ENCODE data around the gene SLC2A9.

GRCh38 chr4:9946170-9946569 is 75.1 kb downstream of the SLC2A9 start:
- TF ChIP-seq, protein P1, sequence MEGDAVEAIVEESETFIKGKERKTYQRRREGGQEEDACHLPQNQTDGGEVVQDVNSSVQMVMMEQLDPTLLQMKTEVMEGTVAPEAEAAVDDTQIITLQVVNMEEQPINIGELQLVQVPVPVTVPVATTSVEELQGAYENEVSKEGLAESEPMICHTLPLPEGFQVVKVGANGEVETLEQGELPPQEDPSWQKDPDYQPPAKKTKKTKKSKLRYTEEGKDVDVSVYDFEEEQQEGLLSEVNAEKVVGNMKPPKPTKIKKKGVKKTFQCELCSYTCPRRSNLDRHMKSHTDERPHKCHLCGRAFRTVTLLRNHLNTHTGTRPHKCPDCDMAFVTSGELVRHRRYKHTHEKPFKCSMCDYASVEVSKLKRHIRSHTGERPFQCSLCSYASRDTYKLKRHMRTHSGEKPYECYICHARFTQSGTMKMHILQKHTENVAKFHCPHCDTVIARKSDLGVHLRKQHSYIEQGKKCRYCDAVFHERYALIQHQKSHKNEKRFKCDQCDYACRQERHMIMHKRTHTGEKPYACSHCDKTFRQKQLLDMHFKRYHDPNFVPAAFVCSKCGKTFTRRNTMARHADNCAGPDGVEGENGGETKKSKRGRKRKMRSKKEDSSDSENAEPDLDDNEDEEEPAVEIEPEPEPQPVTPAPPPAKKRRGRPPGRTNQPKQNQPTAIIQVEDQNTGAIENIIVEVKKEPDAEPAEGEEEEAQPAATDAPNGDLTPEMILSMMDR (IDR thresholded peaks at IDR 0.05; ENCODE audit: poor library complexity, severe bottlenecking), result no peak
- TF ChIP-seq REST (IDR thresholded peaks at IDR 0.05; ENCODE audit: borderline replicate concordance), result no peak
- TF ChIP-seq POLR2AphosphoS5 (IDR thresholded peaks at IDR 0.05), result no peak
- TF ChIP-seq EZH2 (IDR thresholded peaks at IDR 0.05; ENCODE audit: borderline replicate concordance, insufficient read depth, low read length, poor library complexity, severe bottlenecking), result no peak
